ENCODE data around the gene PLXNC1. TPM values are rescaled to one million over a fixed set of nuclear protein-coding genes. Genes with fewer than 3 reads are reported as not detected.

The PLXNC1 gene
- total RNA-seq, 2 donors from 2014 or later: 2.0 to 3.0 TPM

DNA sequence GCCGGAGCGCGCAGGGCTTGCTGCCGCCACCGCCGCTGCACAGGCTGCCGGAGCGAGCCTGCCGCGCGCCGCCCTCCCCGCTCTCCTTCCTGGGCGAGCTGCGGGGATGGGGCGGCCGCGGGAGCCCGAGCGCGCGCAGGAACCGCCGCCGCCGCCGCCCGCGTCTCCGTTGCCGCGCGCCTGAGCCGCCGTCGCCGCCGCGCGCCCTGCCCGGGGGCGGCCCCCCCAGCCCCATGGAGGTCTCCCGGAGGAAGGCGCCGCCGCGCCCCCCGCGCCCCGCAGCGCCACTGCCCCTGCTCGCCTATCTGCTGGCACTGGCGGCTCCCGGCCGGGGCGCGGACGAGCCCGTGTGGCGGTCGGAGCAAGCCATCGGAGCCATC is 352 bp downstream of the PLXNC1 start:
- no peaks in the 10 kb centered on the region for H3K36me3 ChIP-seq
- TF ChIP-seq, protein P1, sequence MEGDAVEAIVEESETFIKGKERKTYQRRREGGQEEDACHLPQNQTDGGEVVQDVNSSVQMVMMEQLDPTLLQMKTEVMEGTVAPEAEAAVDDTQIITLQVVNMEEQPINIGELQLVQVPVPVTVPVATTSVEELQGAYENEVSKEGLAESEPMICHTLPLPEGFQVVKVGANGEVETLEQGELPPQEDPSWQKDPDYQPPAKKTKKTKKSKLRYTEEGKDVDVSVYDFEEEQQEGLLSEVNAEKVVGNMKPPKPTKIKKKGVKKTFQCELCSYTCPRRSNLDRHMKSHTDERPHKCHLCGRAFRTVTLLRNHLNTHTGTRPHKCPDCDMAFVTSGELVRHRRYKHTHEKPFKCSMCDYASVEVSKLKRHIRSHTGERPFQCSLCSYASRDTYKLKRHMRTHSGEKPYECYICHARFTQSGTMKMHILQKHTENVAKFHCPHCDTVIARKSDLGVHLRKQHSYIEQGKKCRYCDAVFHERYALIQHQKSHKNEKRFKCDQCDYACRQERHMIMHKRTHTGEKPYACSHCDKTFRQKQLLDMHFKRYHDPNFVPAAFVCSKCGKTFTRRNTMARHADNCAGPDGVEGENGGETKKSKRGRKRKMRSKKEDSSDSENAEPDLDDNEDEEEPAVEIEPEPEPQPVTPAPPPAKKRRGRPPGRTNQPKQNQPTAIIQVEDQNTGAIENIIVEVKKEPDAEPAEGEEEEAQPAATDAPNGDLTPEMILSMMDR (IDR thresholded peaks at IDR 0.05): no peak
- no peak for DNase-seq (ENCODE audit: low spot score)
- no peaks in the 10 kb centered on the region for H3K9me3 ChIP-seq
- H3K4me1 ChIP-seq: peaks cover 0 to 35% of the 10 kb centered on the region in 2 donors
- no peaks in the 10 kb centered on the region for H3K27me3 ChIP-seq
- H3K27ac ChIP-seq: peak overlapping the region in 1 of 2 donors; percentile 42
- peak overlapping the region; percentile 58 to 67 for H3K4me3 ChIP-seq

- H3K4me3 ChIP-seq: peak overlapping the region; percentile 58 to 67
- no peaks in the 10 kb centered on the region for H3K36me3 ChIP-seq
- no peaks in the 10 kb centered on the region for H3K9me3 ChIP-seq
- DNase-seq (ENCODE audit: low spot score): no peak
- no peaks in the 10 kb centered on the region for H3K27me3 ChIP-seq
- H3K4me1 ChIP-seq: peaks cover 0 to 35% of the 10 kb centered on the region in 2 donors
- peak overlapping the region in 1 of 2 donors; percentile 42 for H3K27ac ChIP-seq
- TF ChIP-seq, protein P1 (IDR thresholded peaks at IDR 0.05): peak in 1 of 2 donors; percentile 58
Observed at GRCh38 chr12:94149119-94149780, 873 bp downstream of the PLXNC1 start.

DNA sequence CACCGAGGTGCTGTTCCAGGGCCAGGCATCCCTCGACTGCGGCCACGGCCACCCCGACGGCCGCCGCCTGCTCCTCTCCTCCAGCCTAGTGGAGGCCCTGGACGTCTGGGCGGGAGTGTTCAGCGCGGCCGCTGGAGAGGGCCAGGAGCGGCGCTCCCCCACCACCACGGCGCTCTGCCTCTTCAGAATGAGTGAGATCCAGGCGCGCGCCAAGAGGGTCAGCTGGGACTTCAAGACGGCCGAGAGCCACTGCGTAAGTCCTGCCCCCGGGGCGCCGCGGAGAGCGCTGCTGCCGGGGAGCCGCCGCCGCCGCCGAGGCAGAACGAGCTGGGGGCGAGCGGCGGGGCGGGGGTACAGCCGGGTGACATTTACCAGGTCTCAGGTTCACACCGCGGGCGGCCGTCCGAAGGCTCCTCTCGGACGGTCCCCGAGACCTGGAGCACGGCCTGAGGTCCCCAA is 1.4 kb downstream of the PLXNC1 start:
- Histone ChIP-seq H3K27me3 (no peaks in the 10 kb centered on the region), H3K9me3 (no peaks in the 10 kb centered on the region), H3K4me3 (peak overlapping the region; percentile 58 to 67), H3K36me3 (no peaks in the 10 kb centered on the region), H3K27ac (no peak overlapping the region), H3K4me1 (peaks cover 0 to 35% of the 10 kb centered on the region in 2 donors)
- no peak for DNase-seq (ENCODE audit: low spot score)
- TF ChIP-seq, protein P1 (IDR thresholded peaks at IDR 0.05): no peak

- no peaks in the 10 kb centered on the region for H3K27me3 ChIP-seq
- no peak for DNase-seq (ENCODE audit: low spot score)
- H3K9me3 ChIP-seq: no peaks in the 10 kb centered on the region
- TF ChIP-seq, protein P1 (IDR thresholded peaks at IDR 0.05): no peak
- peak overlapping the region; percentile 58 to 67 for H3K4me3 ChIP-seq
- no peaks in the 10 kb centered on the region for H3K36me3 ChIP-seq
- peaks cover 0 to 35% of the 10 kb centered on the region in 2 donors for H3K4me1 ChIP-seq
- H3K27ac ChIP-seq: no peak overlapping the region
Observed at GRCh38 chr12:94150240-94151121, 2.1 kb downstream of the PLXNC1 start.

GRCh38 chr12:94151582-94151981 is 3.2 kb downstream of the PLXNC1 start:
- no peak overlapping the region for H3K27ac ChIP-seq
- H3K36me3 ChIP-seq: no peaks in the 10 kb centered on the region
- no peaks in the 10 kb centered on the region for H3K9me3 ChIP-seq
- H3K4me3 ChIP-seq: no peak overlapping the region
- H3K27me3 ChIP-seq: no peaks in the 10 kb centered on the region
- no peak for DNase-seq (ENCODE audit: low spot score)
- H3K4me1 ChIP-seq: peaks cover 0 to 30% of the 10 kb centered on the region in 2 donors
- TF ChIP-seq, protein P1 (IDR thresholded peaks at IDR 0.05): no peak
